ENCODE data around the gene ACACB. TPM values are rescaled to one million over a fixed set of nuclear protein-coding genes. Genes with fewer than 3 reads are reported as not detected.

ACACB gene
- total RNA-seq, 2 experiments from 2014 or later = 21.4 to 23.2 TPM

DNA sequence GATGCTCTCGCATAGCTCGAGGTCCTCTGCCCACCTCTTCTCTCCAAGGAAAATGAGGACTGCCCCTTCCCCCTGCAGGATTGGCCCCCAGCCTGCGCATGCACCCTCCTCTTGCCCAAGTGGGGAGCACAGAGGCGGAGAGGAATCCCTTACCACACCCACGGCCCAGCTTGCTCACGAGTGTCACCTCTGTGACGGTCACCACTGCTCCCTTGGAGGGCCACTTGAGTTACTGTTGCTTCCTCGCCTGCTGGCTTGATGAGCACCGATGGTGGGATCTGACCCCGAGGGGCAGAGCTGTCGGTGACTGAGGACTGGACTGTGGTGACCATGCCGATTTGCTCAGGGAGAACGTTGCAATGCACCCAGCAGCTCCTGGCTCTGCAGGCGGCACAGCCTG, 151.0 kb downstream of the ACACB start:
- Mint-ChIP-seq H3K27ac (no peak overlapping the region), H3K9me3 (peaks cover 2% of the 10 kb centered on the region), H3K4me1 (no peaks in the 10 kb centered on the region), H3K27me3 (peaks cover 4% of the 10 kb centered on the region), H3K36me3 (peaks cover 3% of the 10 kb centered on the region), H3K4me3 (no peak overlapping the region)
- POLR2A ChIA-PET = no interaction called here
- DNase-seq (no peak), ATAC-seq (ENCODE audit: low read depth) (no peak)

DNA sequence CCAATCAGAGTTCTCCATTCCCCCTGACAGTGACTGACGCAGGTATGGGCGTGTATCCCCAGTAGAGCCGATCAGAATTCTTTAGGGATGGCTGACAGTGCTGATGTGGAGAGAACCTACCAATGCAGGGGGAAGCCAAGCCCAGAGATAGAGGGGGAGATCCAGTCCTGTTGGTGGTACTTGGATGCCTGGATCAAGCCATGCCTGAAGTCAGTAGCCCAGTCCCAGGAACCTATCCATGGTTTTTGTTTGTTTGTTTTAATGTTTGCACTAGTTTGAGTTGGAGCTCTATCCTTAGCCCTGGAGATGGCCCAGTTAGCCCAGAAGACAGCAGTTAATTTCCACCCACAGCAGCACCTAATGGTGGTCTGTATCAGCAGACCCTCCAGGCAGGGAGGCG, 152.5 kb downstream of the ACACB start:
- peaks cover 4% of the 10 kb centered on the region for H3K27me3 Mint-ChIP-seq
- no peak overlapping the region for H3K27ac Mint-ChIP-seq
- DNase-seq (no peak), ATAC-seq (ENCODE audit: low read depth) (no peak)
- H3K4me3 Mint-ChIP-seq = no peak overlapping the region
- H3K9me3 Mint-ChIP-seq = peaks cover 2% of the 10 kb centered on the region
- H3K36me3 Mint-ChIP-seq = no peaks in the 10 kb centered on the region
- POLR2A ChIA-PET = no interaction called here
- no peaks in the 10 kb centered on the region for H3K4me1 Mint-ChIP-seq

DNA sequence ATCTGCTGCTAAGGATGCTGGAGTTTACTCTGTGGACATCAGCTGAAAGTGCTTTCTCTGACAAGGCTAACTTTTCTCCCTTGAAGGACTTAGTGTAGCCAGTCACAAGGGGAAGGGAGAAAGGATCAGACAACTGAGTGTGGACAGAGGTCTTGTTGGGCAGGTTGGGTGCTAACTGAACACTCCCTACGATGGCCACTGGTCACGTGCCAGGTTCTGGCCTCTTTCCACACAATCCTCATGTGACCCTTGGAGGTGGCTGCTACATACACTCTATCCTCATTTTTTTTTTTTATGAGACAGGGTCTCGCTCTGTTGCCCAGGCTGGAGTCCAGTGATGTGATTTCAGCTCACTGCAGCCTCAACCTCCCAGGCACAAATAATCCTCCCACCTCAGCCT, 153.0 kb downstream of the ACACB start:
- Mint-ChIP-seq H3K27me3 (peaks cover 6% of the 10 kb centered on the region), H3K9me3 (peaks cover 2% of the 10 kb centered on the region)
- no peak for ATAC-seq (ENCODE audit: low read depth)

DNA sequence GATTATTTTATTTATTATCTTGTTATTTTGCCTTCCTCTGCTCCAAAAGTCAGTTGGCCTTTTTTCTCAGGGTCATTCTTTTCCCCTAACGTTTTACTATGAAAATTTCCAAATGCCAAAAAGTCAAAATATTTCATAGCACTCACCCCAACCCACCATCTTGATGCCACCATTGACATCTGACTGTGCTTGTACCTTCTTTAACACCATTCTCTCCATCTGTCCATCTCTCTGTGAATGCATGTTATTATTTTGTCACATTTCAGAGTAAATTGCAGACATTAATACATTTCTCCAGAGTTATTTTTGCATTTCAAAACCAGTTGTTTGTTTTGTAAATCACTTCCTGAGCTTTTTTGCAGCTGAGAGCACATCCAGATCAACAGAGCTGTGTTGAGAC, 154.1 kb downstream of the ACACB start:
- no peak overlapping the region for H3K4me3 Mint-ChIP-seq
- POLR2A ChIA-PET = no interaction called here
- H3K36me3 Mint-ChIP-seq = no peaks in the 10 kb centered on the region
- peaks cover 2% of the 10 kb centered on the region for H3K9me3 Mint-ChIP-seq
- no peak overlapping the region for H3K27ac Mint-ChIP-seq
- no peaks in the 10 kb centered on the region for H3K4me1 Mint-ChIP-seq
- ATAC-seq (ENCODE audit: low read depth) (no peak), DNase-seq (no peak)
- H3K27me3 Mint-ChIP-seq = peaks cover 6% of the 10 kb centered on the region

More for the DNA sequence above, 153.0 kb downstream of the ACACB start:
- DNase-seq = no peak
- Mint-ChIP-seq H3K36me3 (no peaks in the 10 kb centered on the region), H3K4me3 (no peak overlapping the region), H3K27ac (no peak overlapping the region), H3K4me1 (no peaks in the 10 kb centered on the region)
- POLR2A ChIA-PET = no interaction called here

DNA sequence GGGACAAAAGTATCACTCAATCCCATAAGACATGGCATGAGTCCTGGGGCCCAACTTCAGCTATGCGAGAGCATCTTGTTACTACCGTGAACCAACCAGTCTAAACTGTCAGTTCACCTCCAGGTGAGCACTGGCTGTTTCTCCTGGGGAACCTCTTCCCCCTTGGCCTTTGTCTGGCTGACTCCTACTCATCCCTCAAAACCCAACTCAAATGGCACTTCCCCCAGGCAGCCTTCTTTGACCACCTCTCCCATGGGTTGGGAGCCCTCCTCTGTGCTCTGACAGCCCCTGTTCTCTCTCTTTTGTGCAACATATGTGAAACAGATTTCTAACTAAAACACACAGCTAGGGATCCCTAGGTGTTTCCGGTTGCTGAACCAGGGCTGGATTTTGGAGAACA, 155.0 kb downstream of the ACACB start:
- peaks cover 1% of the 10 kb centered on the region for H3K4me1 Mint-ChIP-seq
- DNase-seq = no peak
- H3K9me3 Mint-ChIP-seq = peaks cover 2% of the 10 kb centered on the region
- no peak for ATAC-seq (ENCODE audit: low read depth)
- H3K4me3 Mint-ChIP-seq = no peak overlapping the region
- peaks cover 6% of the 10 kb centered on the region for H3K27me3 Mint-ChIP-seq
- H3K27ac Mint-ChIP-seq = no peak overlapping the region
- POLR2A ChIA-PET = no interaction called here
- no peaks in the 10 kb centered on the region for H3K36me3 Mint-ChIP-seq

DNA sequence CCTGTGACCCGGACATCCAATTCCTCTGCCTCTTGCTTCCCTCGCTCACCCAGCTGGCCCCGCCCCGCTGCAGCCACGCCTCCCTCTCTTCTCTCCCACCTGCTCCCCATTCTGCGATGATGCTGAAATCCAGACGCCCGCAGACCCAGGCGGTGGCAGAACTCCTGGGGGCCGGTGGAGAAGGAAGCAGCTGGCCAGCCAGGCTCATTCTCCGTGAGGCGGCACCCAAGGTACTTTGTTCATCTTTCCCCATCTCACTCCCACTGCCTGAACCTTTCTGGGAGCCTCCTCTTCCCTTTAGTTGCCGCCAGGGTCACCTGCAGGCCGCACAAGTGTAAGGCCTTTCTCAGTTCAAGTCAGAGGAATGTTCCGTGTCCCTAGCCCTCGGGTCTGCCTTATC, 157.0 kb downstream of the ACACB start:
- H3K9me3 Mint-ChIP-seq = peaks cover 2% of the 10 kb centered on the region
- H3K27me3 Mint-ChIP-seq = peaks cover 6% of the 10 kb centered on the region
- ATAC-seq (ENCODE audit: low read depth) (no peak), DNase-seq (no peak)
- POLR2A ChIA-PET = no interaction called here
- H3K4me1 Mint-ChIP-seq = peaks cover 7% of the 10 kb centered on the region
- H3K4me3 Mint-ChIP-seq = no peak overlapping the region
- H3K36me3 Mint-ChIP-seq = no peaks in the 10 kb centered on the region
- no peak overlapping the region for H3K27ac Mint-ChIP-seq

DNA sequence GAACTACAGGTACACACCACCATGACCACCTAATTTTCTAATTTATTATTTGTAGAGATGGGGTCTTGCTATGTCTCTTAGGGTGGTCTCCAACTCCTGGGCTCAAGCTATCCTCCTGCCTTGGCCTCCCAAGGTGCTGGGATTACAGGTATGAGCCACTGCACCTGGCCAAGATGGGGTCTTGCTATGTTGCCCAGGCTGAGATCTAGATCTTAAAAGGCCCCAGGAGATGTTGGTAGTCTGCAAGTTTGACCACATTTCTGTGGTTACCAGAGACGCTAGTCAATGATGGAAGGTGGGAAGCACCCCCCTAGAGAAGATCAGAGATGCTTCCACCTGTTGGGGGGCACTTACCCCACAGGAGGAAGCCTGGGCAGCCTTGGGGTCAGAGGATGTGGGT, 158.0 kb downstream of the ACACB start:
- Mint-ChIP-seq H3K27me3 (peaks cover 6% of the 10 kb centered on the region), H3K36me3 (no peaks in the 10 kb centered on the region), H3K9me3 (peaks cover 2% of the 10 kb centered on the region), H3K4me1 (peaks cover 7% of the 10 kb centered on the region), H3K27ac (no peak overlapping the region), H3K4me3 (no peak overlapping the region)
- DNase-seq = no peak
- POLR2A ChIA-PET = no interaction called here
- ATAC-seq (ENCODE audit: low read depth) = no peak

DNA sequence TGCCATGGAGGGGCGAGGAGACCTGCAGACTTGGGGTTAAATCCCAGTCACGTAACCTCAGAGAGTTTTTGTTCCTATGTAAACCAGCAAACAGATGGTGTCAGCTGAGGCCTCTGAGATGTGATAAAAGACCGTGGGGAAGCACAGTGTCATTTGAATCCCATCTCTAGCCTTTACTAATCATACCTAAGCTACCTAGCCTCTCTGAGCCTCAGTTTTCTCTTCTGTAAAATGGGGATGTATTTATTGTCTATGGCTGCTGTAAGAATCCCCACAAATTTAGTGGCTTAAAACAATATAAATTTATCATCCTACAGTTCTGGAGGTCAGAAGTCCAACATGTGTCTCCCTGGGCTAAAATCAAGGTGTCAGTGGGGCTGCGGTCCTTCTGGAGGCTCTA, 158.8 kb downstream of the ACACB start:
- H3K4me3 Mint-ChIP-seq = no peak overlapping the region
- H3K36me3 Mint-ChIP-seq = no peaks in the 10 kb centered on the region
- H3K27me3 Mint-ChIP-seq = peaks cover 6% of the 10 kb centered on the region
- peaks cover 7% of the 10 kb centered on the region for H3K4me1 Mint-ChIP-seq
- peaks cover 2% of the 10 kb centered on the region for H3K9me3 Mint-ChIP-seq
- ATAC-seq (ENCODE audit: low read depth) = no peak
- no peak for DNase-seq
- H3K27ac Mint-ChIP-seq = no peak overlapping the region
- POLR2A ChIA-PET = no interaction called here

DNA sequence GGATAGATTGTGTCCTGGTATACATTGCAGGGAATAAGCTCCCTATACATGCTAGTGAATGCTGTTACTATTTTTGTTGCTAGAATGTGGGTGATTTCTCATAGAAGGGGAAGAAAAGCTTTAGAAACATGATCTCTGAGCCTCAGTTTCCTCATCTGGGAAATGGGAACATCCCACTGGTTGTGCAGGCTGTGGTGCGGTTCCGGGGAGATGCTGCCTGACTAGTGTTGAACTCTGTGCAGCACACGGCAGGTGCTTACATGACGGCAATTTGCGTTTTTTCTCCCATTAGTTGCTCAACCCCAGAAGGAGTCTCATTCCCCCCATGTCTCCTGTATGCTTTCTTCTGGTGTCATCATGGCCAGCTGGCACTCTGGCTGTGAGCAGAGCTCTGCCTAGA, 159.8 kb downstream of the ACACB start:
- POLR2A ChIA-PET = no interaction called here
- Mint-ChIP-seq H3K9me3 (no peaks in the 10 kb centered on the region), H3K4me1 (peaks cover 7% of the 10 kb centered on the region), H3K27ac (no peak overlapping the region), H3K27me3 (peaks cover 6% of the 10 kb centered on the region), H3K4me3 (no peak overlapping the region), H3K36me3 (no peaks in the 10 kb centered on the region)
- DNase-seq = no peak
- no peak for ATAC-seq (ENCODE audit: low read depth)

DNA sequence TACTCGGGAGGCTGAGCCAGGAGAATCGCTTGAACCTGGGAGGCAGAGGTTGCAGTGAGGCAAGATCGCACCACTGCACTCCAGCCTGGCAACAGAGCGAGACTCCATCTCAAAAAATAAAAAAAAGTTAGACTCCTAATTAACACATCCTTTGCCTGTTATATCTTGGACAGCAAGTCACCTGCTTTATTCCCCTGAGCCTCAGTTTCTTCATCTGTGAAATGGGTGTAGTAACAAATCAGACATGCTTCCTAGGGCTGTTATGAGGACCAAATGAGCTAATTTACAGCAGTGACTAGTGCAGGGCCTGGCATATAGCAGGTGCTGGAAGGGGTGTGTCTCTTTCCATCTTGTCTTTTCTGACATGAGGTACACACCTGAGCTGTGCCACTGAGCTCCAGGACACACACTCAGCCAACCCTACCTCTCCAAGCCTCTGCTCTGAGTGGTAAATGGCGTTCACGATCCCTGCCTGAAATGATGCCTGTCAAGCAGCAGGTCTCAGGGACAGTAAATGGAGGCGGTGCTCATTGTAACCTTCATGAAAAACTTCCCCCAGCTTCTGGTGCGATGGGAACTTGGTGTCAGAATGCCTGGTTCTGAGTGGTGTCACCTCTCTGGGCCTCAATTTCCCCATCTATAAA, 161.0 kb downstream of the ACACB start:
- ATAC-seq (ENCODE audit: low read depth) (no peak), DNase-seq (no peak)
- Mint-ChIP-seq H3K36me3 (no peaks in the 10 kb centered on the region), H3K27ac (no peak overlapping the region), H3K9me3 (no peaks in the 10 kb centered on the region), H3K27me3 (peaks cover 2% of the 10 kb centered on the region), H3K4me3 (no peak overlapping the region), H3K4me1 (peaks cover 7% of the 10 kb centered on the region)
- POLR2A ChIA-PET = no interaction called here

DNA sequence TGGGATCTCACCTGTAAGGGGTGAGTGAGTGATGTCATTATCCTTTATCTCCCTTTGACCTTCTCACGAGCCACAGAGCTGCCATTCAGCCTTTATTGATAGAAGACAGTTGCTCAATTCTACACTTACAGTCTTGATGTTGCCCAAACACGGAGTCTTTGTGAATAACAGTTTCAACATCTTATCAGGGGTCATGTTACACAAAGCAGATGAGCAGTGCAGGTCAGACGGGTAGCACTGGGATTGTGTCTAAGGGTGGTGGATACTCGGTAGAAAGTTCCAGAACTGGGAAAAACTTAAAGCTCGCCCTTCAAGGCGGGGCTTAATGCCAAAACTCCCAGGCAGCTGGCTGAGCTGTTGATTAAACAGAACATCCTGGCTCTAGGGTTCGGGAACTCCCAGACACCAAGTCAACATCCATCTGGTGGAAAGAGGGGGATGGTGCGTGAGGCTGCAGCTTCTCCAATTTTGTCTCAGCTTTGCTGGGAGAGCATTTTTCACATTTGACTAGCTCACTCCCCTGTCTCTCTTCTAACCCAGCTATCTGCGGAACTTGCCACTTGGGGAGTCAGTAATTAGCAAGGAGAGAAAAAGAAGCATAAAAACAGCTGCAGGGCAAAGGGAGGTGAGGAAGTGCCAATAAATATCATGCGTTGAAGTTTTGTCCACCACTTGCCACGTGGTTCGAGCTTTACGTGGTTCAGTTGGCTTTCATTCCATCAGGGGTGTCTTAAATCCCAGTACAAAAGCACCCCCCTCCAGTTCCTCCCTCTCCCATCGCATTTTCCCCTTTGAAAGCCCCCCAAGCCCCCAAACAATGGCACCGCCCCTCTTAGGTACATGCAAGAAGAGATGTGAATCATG, 161.7 kb downstream of the ACACB start:
- no peak for DNase-seq
- Mint-ChIP-seq H3K9me3 (no peaks in the 10 kb centered on the region), H3K27me3 (peaks cover 2% of the 10 kb centered on the region), H3K27ac (no peak overlapping the region), H3K4me1 (peaks cover 7% of the 10 kb centered on the region), H3K4me3 (no peak overlapping the region), H3K36me3 (no peaks in the 10 kb centered on the region)
- ATAC-seq (ENCODE audit: low read depth) = no peak
- POLR2A ChIA-PET = no interaction called here

DNA sequence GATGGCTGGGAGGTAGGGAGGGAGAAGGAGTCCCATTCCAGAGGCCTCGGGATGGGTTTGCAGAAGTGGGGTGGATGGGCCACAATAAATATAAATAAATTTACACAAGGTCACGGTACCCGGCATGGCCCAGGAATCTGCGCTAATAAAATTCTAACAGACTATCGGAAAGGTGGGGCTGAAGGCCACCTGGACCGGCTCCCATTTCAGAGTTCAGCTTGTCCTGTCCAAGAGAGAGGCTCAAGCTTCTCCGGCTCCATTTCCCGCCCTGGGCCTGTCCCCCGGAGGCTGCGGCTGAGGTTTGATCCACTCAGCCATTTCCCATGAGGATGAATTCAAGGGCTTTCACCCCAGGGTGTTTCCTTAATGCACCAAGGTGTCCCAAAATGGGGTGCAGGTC, 162.5 kb downstream of the ACACB start:
- H3K27me3 Mint-ChIP-seq = peaks cover 2% of the 10 kb centered on the region
- ATAC-seq (ENCODE audit: low read depth) (no peak), DNase-seq (no peak)
- H3K4me1 Mint-ChIP-seq = peaks cover 7% of the 10 kb centered on the region
- H3K27ac Mint-ChIP-seq = no peak overlapping the region
- H3K9me3 Mint-ChIP-seq = no peaks in the 10 kb centered on the region
- POLR2A ChIA-PET = no interaction called here
- no peak overlapping the region for H3K4me3 Mint-ChIP-seq
- H3K36me3 Mint-ChIP-seq = no peaks in the 10 kb centered on the region

DNA sequence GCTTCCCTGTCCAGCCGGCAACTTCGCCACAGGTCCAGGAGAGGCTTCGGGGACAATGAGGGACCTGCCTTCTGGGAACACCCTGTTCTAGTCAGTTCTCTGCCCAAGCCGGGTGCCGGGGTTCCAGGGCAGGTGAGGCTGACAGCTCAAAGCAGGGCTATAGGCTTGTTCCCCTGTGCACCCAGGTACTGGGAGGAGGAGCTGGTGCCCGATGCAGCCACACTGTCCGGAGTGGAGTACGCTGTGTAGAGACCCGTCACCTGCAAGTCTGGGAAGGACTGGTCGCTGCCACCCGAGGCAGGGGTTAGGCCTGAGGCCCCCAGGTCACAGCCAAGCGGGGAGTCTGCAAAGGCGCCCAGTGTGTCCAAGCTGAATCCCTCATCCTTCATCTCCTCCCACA, 163.1 kb downstream of the ACACB start:
- POLR2A ChIA-PET = no interaction called here
- no peak overlapping the region for H3K4me3 Mint-ChIP-seq
- no peaks in the 10 kb centered on the region for H3K27me3 Mint-ChIP-seq
- H3K9me3 Mint-ChIP-seq = no peaks in the 10 kb centered on the region
- DNase-seq = no peak
- peaks cover 7% of the 10 kb centered on the region for H3K4me1 Mint-ChIP-seq
- H3K27ac Mint-ChIP-seq = no peak overlapping the region
- no peaks in the 10 kb centered on the region for H3K36me3 Mint-ChIP-seq
- ATAC-seq (ENCODE audit: low read depth) = no peak

DNA sequence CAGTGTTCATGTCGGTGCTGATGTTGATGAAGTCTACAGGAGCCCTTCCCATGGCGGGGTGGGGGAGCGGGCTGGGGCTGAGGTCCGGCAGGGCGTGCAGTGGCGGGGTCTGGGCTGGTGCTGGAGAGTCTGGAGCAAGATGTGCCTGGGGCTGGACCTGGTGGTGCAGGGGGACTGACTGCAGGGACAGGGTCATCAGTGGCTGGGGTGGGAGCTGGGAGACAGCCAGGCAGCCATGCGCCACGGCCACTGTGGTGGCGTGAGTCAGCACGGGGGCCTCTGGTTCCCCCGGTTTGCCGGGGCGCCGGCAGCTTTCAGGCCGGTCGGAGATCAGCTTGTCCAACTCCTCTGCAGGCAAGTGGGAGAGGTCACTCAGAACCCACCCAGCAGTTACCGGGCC, 165.1 kb downstream of the ACACB start:
- ATAC-seq (ENCODE audit: low read depth) = no peak
- Mint-ChIP-seq H3K36me3 (no peaks in the 10 kb centered on the region), H3K4me3 (no peak overlapping the region), H3K27me3 (no peaks in the 10 kb centered on the region), H3K9me3 (no peaks in the 10 kb centered on the region), H3K27ac (no peak overlapping the region), H3K4me1 (peaks cover 5% of the 10 kb centered on the region)
- no peak for DNase-seq
- POLR2A ChIA-PET = no interaction called here

Measured in activated naive CD8-positive, alpha-beta T cell treated with anti-CD3 and anti-CD28 coated beads, Interleukin-2, amount 10 ng/mL, durations not matched to agents 7 days and 5 days (primary cell).